Stimulated activated CD4-positive, alpha-beta T cell treated with anti-CD3 and anti-CD28 coated beads, Interleukin-1b, Interleukin-23, amount 100 ng/mL, for 48 hours (primary cell): ENCODE data around the gene MINK1.
A peak's percentile ranks its signal among the peaks of the same experiment; 100 is the strongest.
"Not testable (repeated sequence)": the region's sequence is repeated elsewhere in the genome, so short reads cannot be mapped to it uniquely, and the experiment has no call there.

Source experiments
- DNase-seq: peaks from one replicate; pipeline ENCODE4 v3.0.0-alpha.2; 2020

Gene MINK1

GRCh38 chr17:4901648-4902344 is 68.7 kb downstream of the MINK1 start:
- no peak for DNase-seq

- no peak for DNase-seq
These were observed 69.4 kb downstream of the MINK1 start for GRCh38 chr17:4902540-4902939.

DNA sequence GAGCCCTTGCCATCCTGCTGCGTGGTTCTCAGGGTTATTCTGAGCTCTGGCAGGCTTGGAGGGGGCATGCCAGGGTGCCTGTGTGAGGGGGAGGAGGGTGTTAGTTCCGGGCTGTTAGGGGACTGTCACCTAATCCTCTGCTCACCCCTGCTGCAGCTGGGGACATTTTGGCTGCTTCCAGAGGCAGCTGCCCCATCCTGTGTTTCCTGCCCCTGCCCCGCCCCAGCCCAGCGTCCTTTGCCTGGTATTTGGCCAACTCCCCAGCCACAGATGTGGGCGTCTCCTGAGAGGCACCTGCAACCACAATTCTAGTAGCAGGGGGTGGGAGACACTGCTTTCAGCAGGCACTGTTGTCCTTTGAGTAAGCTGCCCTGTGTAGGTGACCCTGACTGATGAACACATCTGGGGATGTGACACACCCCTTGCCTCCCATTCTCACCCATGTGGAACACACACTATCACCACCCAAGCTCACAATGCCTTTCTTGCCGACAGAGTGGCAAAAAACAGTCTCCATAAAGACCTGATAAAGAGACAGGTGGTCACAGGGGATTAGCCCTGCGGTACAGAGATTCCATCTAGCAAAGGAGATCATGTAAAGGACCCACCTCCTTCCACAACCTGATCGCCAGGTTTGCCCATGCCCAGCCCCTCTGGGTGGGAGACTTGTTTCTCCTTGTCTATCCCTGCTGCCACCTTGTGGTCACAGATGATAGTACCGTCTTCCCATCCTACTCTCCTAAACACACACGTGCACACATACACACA is 70.1 kb downstream of the MINK1 start, which contains the start of gene CHRNE:
Gene CHRNE, minus strand, starts transcription at position 48 of the 768 bp plus-strand sequence. Its CDS starts 35 bp downstream, at position 13.
- DNase-seq = peak; percentile 75

DNA sequence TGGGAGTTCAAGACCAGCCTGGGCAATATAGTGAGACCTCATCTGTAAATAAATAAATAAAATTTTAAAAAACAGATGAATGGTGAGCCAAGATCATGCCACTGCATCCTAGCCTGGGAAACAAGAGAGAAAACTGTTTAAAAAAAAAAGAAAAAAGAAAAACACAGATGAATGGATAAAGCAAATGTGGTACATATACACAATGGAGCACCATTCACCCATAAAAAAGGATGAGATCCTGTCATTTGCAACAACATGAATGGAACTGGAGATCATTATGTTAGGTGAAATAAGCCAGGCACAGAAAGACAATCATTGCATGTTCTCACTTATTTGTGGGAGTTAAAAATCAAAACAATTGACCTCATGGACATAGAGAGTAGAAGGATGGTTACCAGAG is 73.5 kb downstream of the MINK1 start:
- not testable (repeated sequence) for DNase-seq

DNA sequence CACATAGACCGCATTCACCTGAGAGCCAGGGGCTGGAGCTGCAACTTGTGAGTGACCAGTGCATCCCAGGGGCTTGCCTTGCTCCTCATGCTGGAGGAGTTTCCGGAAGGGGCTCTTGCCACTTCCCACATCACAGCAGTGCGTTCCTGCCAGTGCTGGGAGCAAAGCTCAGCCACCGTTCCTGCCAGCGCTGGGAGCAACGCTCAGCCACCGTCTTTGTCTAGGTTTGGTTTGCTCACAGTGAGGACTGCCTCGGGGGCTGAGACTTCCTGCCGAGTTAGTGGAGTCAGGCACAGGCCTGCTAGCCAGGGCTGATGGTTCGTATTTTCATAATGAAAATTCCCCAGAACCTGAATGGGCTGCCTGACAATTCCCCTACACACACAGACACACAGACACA is 75.2 kb downstream of the MINK1 start:
- DNase-seq = peak; percentile 32

DNA sequence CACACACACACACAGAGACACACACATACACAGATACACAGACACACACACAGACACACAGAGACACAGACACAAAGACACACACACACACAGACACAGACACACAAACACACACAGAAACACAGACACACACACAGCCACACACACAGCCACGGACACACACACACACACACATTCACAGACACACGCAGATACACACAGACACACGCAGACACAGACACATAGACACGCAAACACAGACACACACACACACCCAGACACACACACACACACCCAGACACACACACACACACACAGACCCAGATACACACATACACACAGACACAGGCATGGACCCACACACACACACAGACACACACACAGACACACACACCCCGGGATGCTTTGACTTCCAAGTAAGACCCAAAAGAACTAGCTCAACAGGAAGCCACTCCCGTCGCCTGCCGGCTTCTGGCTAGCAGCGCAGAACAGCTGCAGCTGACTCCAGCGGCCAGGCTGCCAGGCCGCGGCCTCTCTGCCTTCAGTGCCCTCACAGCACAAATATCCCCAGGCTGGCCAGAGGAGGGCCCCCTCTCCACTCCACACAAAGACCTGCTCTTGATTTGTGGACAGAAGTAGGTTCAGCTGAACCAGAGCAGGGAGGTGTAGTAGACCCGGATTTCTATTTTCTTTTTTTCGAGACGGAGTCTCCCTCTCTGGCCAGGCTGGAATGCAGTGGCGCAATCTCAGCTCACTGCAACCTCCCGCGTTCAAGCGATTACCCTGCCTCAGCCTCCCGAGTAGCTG is 75.8 kb downstream of the MINK1 start:
- DNase-seq = peak; percentile 79

DNA sequence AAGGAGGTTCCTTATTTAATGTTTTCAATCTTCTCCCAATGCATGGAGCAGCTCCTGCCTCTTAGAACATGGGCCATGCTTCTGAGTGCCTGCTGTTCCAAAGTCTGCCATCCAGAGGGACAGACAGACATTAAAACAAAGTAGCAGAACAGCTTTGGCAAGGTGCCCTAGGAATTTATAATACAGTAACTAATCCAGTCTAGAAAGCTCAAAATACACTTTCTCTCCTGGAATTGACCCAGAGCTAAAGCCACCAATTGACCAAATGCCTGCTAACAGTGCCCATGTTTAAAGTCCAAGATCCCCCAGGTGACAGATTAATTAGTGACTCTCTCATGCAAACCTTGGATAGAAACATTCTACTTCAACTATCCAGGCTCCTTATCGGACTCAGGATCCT is 80.9 kb downstream of the MINK1 start:
- no peak for DNase-seq

- DNase-seq = not testable (repeated sequence)
These were observed 81.4 kb downstream of the MINK1 start for GRCh38 chr17:4914551-4914950.

GRCh38 chr17:4919511-4920047 is 86.4 kb downstream of the MINK1 start:
- DNase-seq = no peak

- no peak for DNase-seq
These were observed 87.4 kb downstream of the MINK1 start for GRCh38 chr17:4920351-4921048.

GRCh38 chr17:4921320-4921719 is 88.2 kb downstream of the MINK1 start:
- DNase-seq = no peak

DNA sequence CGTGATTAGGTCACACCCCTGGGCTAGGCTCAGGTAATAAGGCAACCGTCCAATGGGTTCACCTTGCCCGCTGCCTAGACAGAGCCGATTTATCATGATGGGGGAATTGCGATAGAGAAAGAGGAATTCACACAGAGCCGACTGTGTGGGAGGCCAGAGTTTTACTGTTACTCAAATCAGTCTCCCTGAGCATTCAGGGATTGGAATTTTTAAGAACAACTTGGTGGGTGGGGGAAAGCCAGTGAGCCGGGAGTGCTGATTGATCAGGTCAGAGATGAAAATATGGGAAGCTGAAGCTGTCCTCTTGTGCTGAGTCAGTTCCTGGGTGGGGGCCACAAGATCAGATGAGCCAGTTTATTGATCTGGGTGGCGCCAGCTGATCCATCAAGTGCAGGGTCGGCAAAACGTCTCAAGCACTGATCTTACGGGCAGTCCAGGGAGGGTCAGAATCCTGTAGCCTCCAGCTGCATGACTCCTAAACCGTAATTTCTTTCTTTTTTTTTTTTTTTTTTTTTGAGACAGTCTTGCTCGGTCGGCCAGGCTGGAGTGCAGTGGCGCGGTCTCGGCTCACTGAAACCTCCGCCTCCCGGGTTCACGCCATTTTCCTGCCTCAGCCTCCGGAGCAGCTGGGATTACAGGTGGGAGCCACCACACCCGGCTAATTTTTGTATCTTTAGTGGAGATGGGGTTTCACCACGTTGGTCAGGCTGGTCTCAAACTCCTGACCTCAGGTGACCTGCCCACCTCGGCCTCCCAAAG is 93.6 kb downstream of the MINK1 start:
- DNase-seq = not testable (repeated sequence)

- DNase-seq = no peak
These were observed 95.7 kb downstream of the MINK1 start for GRCh38 chr17:4928881-4929280.

- no peak for DNase-seq
These were observed 98.8 kb downstream of the MINK1 start, which contains the start of gene GP1BA for GRCh38 chr17:4931963-4932362. Gene GP1BA, plus strand, starts transcription at chr17:4932277. Its CDS starts 328 bp downstream, at chr17:4932605.

GRCh38 chr17:4932756-4933155 is 99.6 kb downstream of the MINK1 start:
- DNase-seq = no peak

DNA sequence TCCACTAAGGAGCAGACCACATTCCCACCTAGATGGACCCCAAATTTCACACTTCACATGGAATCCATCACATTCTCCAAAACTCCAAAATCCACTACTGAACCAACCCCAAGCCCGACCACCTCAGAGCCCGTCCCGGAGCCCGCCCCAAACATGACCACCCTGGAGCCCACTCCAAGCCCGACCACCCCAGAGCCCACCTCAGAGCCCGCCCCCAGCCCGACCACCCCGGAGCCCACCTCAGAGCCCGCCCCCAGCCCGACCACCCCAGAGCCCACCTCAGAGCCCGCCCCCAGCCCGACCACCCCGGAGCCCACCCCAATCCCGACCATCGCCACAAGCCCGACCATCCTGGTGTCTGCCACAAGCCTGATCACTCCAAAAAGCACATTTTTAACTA is 100.5 kb downstream of the MINK1 start:
- no peak for DNase-seq

GRCh38 chr17:4934173-4934979 is 101.2 kb downstream of the MINK1 start:
- no peak for DNase-seq

DNA sequence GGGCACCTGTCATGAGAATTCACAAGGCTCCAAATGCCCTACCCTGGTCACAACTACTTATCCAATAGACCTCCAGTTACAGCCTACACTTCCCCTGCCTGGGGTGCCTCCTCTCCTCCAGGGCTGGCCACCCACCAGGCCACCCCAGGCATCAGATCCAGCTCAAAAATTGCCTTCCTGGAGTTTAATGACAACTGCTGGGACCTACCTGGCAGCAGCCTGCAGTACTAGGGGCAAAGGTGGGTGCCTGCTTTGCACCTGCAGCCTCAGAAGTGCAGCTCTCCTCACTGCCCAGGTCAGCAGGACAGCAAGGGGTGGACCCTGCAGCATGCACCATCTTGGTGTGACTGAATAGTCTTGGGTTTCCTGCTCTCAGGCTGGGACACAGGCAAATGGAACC is 102.5 kb downstream of the MINK1 start:
- no peak for DNase-seq

DNA sequence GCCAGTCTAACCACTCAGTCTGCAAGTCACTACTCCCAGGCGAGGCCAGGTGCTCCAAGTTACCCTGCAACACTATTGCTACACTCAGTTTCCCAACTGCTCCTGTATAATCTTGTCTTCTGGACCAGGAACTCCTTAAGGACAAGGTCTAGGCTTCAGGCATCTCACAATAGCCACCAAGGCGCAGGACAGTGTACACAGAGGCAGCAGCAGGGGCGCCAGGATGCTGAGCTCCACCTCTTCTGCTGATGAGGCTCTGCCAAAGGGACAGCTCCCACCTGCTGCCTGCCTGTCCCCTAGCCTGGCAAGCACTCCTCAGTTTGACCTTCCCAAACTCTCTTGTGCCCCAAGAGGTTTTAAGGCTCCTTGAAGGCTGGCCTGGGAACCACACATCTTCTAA is 103.3 kb downstream of the MINK1 start:
- DNase-seq = no peak

- no peak for DNase-seq
These were observed 104.4 kb downstream of the MINK1 start for GRCh38 chr17:4937553-4937952.

DNA sequence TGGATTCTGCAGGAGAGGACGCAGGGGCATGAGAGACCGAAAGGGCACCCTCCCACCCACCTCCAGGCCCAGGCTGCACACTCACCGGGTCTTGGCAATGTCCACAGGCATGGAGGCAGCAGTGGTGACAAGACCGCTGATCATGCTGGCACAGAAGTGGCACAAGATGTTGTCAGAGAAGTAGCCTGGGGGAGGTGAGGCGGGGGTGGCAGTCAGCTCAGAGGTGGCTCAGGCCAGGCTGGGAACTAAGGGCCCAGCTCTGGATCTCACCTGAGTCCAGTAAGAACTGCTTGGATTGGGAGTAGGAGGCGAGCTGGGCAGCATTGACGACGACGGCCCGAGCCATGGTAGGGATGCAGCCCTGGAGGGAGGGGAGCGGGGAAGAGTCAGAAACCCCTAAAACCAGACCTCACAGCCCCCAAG is 104.9 kb downstream of the MINK1 start:
- DNase-seq = no peak
